ENCODE data around the gene CCDC51.

GRCh38 chr3:48428088-48428571 is 11.8 kb downstream of the CCDC51 start:
- TF ChIP-seq CTCF (conservative IDR thresholded peaks at IDR 0.05; ENCODE audit: low read depth, low read length) (no peak), EZH2 (IDR thresholded peaks at IDR 0.05; ENCODE audit: borderline replicate concordance, low read depth, low read length, poor library complexity, severe bottlenecking) (no peak)
